Type B pancreatic cell (in vitro differentiated cells): ENCODE results near the gene ADGRG2. TPM values are rescaled to one million over a fixed set of nuclear protein-coding genes. Genes with fewer than 3 reads are reported as not detected.

Source experiments
- DNase-seq: peaks from one replicate; pipeline ENCODE4 v3.0.0; 2021; ENCODE audit warnings: mixed read lengths; ENCODE audit not compliant: unreplicated experiment; ENCODE audit errors: extremely low spot score
- H3K27ac Mint-ChIP-seq: 2 replicates; pipeline ENCODE4 v1.8.0; 2021; ENCODE audit warnings: mild to moderate bottlenecking, mixed read lengths
- H3K27me3 Mint-ChIP-seq: 2 replicates; pipeline ENCODE4 v1.8.0; 2021; ENCODE audit warnings: mixed read lengths
- H3K36me3 Mint-ChIP-seq: 2 replicates; pipeline ENCODE4 v1.8.0; 2021; ENCODE audit warnings: mixed read lengths
- H3K4me1 Mint-ChIP-seq: one replicate; pipeline ENCODE4 v1.8.0; 2021; ENCODE audit warnings: mixed read lengths; ENCODE audit not compliant: unreplicated experiment
- H3K4me3 Mint-ChIP-seq: 2 replicates; pipeline ENCODE4 v1.8.0; 2021; ENCODE audit warnings: mild to moderate bottlenecking, mixed read lengths
- H3K9me3 Mint-ChIP-seq: 2 replicates; pipeline ENCODE4 v1.8.0; 2021; ENCODE audit warnings: mixed read lengths
- total RNA-seq: library from RNA; stranded (reverse); gene quantifications from 2 replicates; pipeline ENCODE4 v1.2.1, GENCODE V29; 2021; ENCODE audit warnings: low replicate concordance
- TF ChIP-seq, protein P1 (sequence below): fragments of 200-600 bp; sonication (generic); conservative IDR thresholded peaks from 2 replicates; pipeline ENCODE4 v1.5.0; 2021; ENCODE audit warnings: antibody characterized with exemption, mild to moderate bottlenecking

Gene ADGRG2
- total RNA-seq, 1 donor from 2014 or later: 2.4 TPM

DNA sequence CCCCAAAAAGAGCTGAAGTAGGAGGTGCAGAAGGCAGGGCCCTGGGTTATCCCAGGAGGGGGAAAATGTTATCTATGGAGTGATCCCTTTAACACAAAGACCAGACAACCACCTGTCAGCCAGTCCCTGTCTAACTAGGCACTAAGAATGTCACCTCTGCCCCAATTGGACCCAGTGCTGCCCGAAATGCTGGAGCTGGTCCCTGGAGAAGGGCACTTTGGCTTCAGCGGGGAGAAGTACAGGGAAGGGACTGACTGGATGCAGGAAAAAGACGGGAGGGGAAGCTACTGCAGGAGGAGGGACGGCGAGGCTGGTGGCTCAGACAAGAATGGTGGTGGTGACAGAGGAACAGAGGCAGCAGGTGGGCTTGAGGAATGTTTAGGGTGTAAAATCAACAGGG, 155.6 kb downstream of the ADGRG2 start:
- H3K36me3 Mint-ChIP-seq: no peaks in the 10 kb centered on the region
- TF ChIP-seq, protein P1, sequence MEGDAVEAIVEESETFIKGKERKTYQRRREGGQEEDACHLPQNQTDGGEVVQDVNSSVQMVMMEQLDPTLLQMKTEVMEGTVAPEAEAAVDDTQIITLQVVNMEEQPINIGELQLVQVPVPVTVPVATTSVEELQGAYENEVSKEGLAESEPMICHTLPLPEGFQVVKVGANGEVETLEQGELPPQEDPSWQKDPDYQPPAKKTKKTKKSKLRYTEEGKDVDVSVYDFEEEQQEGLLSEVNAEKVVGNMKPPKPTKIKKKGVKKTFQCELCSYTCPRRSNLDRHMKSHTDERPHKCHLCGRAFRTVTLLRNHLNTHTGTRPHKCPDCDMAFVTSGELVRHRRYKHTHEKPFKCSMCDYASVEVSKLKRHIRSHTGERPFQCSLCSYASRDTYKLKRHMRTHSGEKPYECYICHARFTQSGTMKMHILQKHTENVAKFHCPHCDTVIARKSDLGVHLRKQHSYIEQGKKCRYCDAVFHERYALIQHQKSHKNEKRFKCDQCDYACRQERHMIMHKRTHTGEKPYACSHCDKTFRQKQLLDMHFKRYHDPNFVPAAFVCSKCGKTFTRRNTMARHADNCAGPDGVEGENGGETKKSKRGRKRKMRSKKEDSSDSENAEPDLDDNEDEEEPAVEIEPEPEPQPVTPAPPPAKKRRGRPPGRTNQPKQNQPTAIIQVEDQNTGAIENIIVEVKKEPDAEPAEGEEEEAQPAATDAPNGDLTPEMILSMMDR: no peak
- DNase-seq: no peak
- no peaks in the 10 kb centered on the region for H3K27me3 Mint-ChIP-seq
- H3K9me3 Mint-ChIP-seq: no peaks in the 10 kb centered on the region
- H3K27ac Mint-ChIP-seq: no peak overlapping the region
- H3K4me3 Mint-ChIP-seq: no peak overlapping the region
- peaks cover 6% of the 10 kb centered on the region for H3K4me1 Mint-ChIP-seq

DNA sequence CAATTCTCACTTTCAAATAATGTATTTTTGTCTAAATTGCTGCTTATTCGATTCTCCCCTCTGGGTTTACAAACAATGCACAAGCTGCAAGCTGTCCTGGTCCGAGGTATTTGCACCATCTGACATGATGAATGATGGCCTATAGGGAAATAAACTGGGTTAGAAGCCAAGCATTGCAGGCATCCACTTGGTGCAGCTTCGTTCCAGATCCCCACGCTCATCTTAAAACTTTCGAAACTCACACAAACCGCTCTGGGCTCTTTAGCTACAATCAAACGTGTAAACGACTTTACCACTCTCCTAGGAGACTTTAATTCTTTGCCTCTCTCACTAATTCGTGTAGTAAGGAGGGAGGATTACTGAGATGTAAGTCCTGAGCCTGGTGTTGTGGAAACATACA, 157.4 kb downstream of the ADGRG2 start:
- Mint-ChIP-seq H3K27ac (no peak overlapping the region), H3K9me3 (peaks cover 7% of the 10 kb centered on the region), H3K4me1 (peaks cover 6% of the 10 kb centered on the region), H3K4me3 (no peak overlapping the region), H3K27me3 (no peaks in the 10 kb centered on the region), H3K36me3 (peaks cover 5% of the 10 kb centered on the region)
- DNase-seq: no peak
- TF ChIP-seq, protein P1: no peak

DNA sequence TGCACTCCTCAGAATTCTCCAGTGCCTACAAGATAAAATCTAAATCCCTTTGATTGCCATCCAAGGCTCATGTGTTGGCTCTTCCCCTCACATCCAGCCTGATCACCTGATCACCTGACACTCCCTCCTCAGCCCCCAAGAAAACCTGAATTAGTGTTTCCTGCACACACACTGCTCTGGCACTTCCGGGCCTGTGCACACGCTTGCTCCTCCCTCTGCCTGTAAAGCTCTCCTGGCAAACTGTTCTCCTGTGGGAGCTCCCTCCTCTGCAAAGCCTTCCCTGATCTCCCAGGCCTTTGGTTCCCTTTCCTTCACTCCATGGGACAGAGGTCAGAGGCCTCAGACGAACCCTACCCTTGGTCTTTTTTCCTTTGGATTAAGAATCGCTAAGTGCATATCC, 158.2 kb downstream of the ADGRG2 start:
- no peak overlapping the region for H3K4me3 Mint-ChIP-seq
- peaks cover 7% of the 10 kb centered on the region for H3K9me3 Mint-ChIP-seq
- H3K27me3 Mint-ChIP-seq: no peaks in the 10 kb centered on the region
- H3K36me3 Mint-ChIP-seq: peaks cover 5% of the 10 kb centered on the region
- peaks cover 6% of the 10 kb centered on the region for H3K4me1 Mint-ChIP-seq
- DNase-seq: no peak
- TF ChIP-seq, protein P1: no peak
- H3K27ac Mint-ChIP-seq: no peak overlapping the region

DNA sequence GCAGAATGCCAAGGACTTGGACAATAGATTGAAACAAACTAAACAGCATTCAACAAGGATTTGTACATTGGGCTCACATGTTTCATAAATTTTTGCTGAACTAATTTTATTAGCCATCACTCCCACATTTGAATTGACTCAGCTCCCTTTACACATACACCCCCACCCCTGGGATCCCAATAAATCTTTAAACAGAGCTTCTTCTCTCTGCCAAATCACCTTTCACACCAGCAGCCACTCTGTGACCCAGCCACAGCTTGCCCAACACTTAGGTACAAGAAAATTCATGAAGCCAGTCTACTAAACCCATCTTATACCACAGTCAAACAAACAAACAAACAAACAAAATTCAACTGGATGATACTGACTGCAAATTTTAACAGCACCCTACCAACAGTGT, 159.9 kb downstream of the ADGRG2 start:
- DNase-seq: no peak
- Mint-ChIP-seq H3K27ac (no peak overlapping the region), H3K4me1 (peaks cover 6% of the 10 kb centered on the region), H3K36me3 (peaks cover 5% of the 10 kb centered on the region), H3K27me3 (no peaks in the 10 kb centered on the region), H3K4me3 (no peak overlapping the region), H3K9me3 (peaks cover 7% of the 10 kb centered on the region)
- TF ChIP-seq, protein P1: no peak

DNA sequence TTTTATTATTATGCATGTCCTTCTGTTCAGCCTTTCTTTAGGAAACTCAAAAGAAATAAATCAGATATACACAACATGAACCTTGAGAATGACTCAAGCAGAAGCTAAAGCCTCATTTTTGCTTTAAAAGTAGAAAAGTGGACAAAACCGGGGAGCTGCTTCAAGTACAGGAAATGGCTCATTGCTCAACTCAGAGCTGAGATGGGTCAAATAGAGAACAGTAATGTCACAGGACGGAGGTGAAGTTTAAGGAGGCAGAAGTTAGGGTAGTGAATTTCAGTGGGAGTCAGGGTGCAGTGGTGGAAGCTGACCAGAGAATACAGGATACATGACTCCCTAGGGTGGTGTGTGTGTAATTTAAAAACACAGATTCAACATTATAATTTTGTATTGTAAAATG, 160.6 kb downstream of the ADGRG2 start:
- Mint-ChIP-seq H3K36me3 (peaks cover 5% of the 10 kb centered on the region), H3K9me3 (peaks cover 7% of the 10 kb centered on the region), H3K27ac (no peak overlapping the region), H3K4me3 (no peak overlapping the region), H3K27me3 (no peaks in the 10 kb centered on the region), H3K4me1 (peaks cover 6% of the 10 kb centered on the region)
- TF ChIP-seq, protein P1: no peak
- DNase-seq: no peak
